Measurements from ENCODE around the gene GRPR. TPM values are rescaled to one million over a fixed set of nuclear protein-coding genes. Genes with fewer than 3 reads are reported as not detected.
"Not testable (repeated sequence)": the region's sequence is repeated elsewhere in the genome, so short reads cannot be mapped to it uniquely, and the experiment has no call there.

GRPR gene
- total RNA-seq, 2 experiments from 2014 or later = 0.20 to 0.22 TPM

GRCh38 chrX:16142246-16142558 is 18.8 kb downstream of the GRPR start:
- Histone ChIP-seq H3K4me3 (ENCODE audit: low read length) (no peak overlapping the region), H3K4me1 (ENCODE audit: insufficient read depth, low read length) (no peaks in the 10 kb centered on the region), H3K27ac (ENCODE audit: low read depth in 1 of 2, low read length in 2 of 2) (no peak overlapping the region), H3K9me3 (ENCODE audit: control insufficient read depth in 1 of 2, insufficient read depth in 1 of 2, low read length in 2 of 2) (no peaks in the 10 kb centered on the region), H3K27me3 (ENCODE audit: control insufficient read depth in 1 of 2, insufficient read depth in 2 of 2, low read length in 2 of 2) (no peaks in the 10 kb centered on the region), H3K36me3 (ENCODE audit: insufficient read depth, low read length) (no peaks in the 10 kb centered on the region)
- no peak for ATAC-seq (ENCODE audit: poor library complexity)
- H3K27ac Mint-ChIP-seq = no peak overlapping the region
- no peaks in the 10 kb centered on the region for H3K9me3 Mint-ChIP-seq
- H3K36me3 Mint-ChIP-seq (ENCODE audit: low read depth) = no peaks in the 10 kb centered on the region
- DNase-seq = no peak
- no peak for TF ChIP-seq CTCF (IDR thresholded peaks at IDR 0.05)
- ChIA-PET CTCF (no interaction called here), POLR2A (no interaction called here)
- no peak overlapping the region for H3K4me3 Mint-ChIP-seq
- intact Hi-C loops (cut with DNase I, micrococcal nuclease) = no loop called here
- H3K27me3 Mint-ChIP-seq = peaks cover 22% of the 10 kb centered on the region
- no peaks in the 10 kb centered on the region for H3K4me1 Mint-ChIP-seq (ENCODE audit: low read depth)

- intact Hi-C loops (cut with DNase I, micrococcal nuclease) = no loop called here
- ChIA-PET POLR2A (no interaction called here), CTCF (no interaction called here)
These were observed 20.6 kb downstream of the GRPR start for GRCh38 chrX:16143968-16144367.

GRCh38 chrX:16144420-16144819 is 21.1 kb downstream of the GRPR start:
- no peaks in the 10 kb centered on the region for H3K27me3 ChIP-seq (ENCODE audit: control insufficient read depth in 1 of 2, insufficient read depth in 2 of 2, low read length in 2 of 2)
- no peak overlapping the region for H3K4me3 Mint-ChIP-seq
- no peak for ATAC-seq (ENCODE audit: poor library complexity)

More at GRCh38 chrX:16143968-16144367, 20.6 kb downstream of the GRPR start:
- Mint-ChIP-seq H3K27ac (no peak overlapping the region), H3K36me3 (ENCODE audit: low read depth) (no peaks in the 10 kb centered on the region), H3K9me3 (no peaks in the 10 kb centered on the region), H3K4me1 (ENCODE audit: low read depth) (no peaks in the 10 kb centered on the region), H3K4me3 (no peak overlapping the region), H3K27me3 (peaks cover 22% of the 10 kb centered on the region)
- no peaks in the 10 kb centered on the region for H3K4me1 ChIP-seq (ENCODE audit: insufficient read depth, low read length)
- ATAC-seq (ENCODE audit: poor library complexity) (no peak), DNase-seq (no peak)
- H3K27ac ChIP-seq (ENCODE audit: low read depth in 1 of 2, low read length in 2 of 2) = no peak overlapping the region
- no peaks in the 10 kb centered on the region for H3K27me3 ChIP-seq (ENCODE audit: control insufficient read depth in 1 of 2, insufficient read depth in 2 of 2, low read length in 2 of 2)
- no peak for TF ChIP-seq CTCF (IDR thresholded peaks at IDR 0.05)
- no peaks in the 10 kb centered on the region for H3K9me3 ChIP-seq (ENCODE audit: control insufficient read depth in 1 of 2, insufficient read depth in 1 of 2, low read length in 2 of 2)
- H3K36me3 ChIP-seq (ENCODE audit: insufficient read depth, low read length) = no peaks in the 10 kb centered on the region
- no peak overlapping the region for H3K4me3 ChIP-seq (ENCODE audit: low read length)

GRCh38 chrX:16145093-16145492 is 21.7 kb downstream of the GRPR start:
- intact Hi-C loops (cut with DNase I, micrococcal nuclease) = not testable (repeated sequence)

More at GRCh38 chrX:16144420-16144819, 21.1 kb downstream of the GRPR start:
- H3K9me3 Mint-ChIP-seq = no peaks in the 10 kb centered on the region
- Histone ChIP-seq H3K9me3 (ENCODE audit: control insufficient read depth in 1 of 2, insufficient read depth in 1 of 2, low read length in 2 of 2) (no peaks in the 10 kb centered on the region), H3K4me1 (ENCODE audit: insufficient read depth, low read length) (no peaks in the 10 kb centered on the region), H3K4me3 (ENCODE audit: low read length) (no peak overlapping the region), H3K36me3 (ENCODE audit: insufficient read depth, low read length) (no peaks in the 10 kb centered on the region), H3K27ac (ENCODE audit: low read depth in 1 of 2, low read length in 2 of 2) (no peak overlapping the region)
- peaks cover 22% of the 10 kb centered on the region for H3K27me3 Mint-ChIP-seq
- H3K4me1 Mint-ChIP-seq (ENCODE audit: low read depth) = no peaks in the 10 kb centered on the region
- no peak for TF ChIP-seq CTCF (IDR thresholded peaks at IDR 0.05)
- intact Hi-C loops (cut with DNase I, micrococcal nuclease) = no loop called here
- ChIA-PET POLR2A (no interaction called here), CTCF (no interaction called here)
- H3K36me3 Mint-ChIP-seq (ENCODE audit: low read depth) = no peaks in the 10 kb centered on the region
- DNase-seq = no peak
- no peak overlapping the region for H3K27ac Mint-ChIP-seq

More at GRCh38 chrX:16145093-16145492, 21.7 kb downstream of the GRPR start:
- H3K4me3 Mint-ChIP-seq; H3K36me3 Mint-ChIP-seq (ENCODE audit: low read depth); DNase-seq; H3K4me3 ChIP-seq (ENCODE audit: low read length); H3K9me3 ChIP-seq (ENCODE audit: control insufficient read depth in 1 of 2, insufficient read depth in 1 of 2, low read length in 2 of 2); H3K27ac Mint-ChIP-seq; H3K4me1 ChIP-seq (ENCODE audit: insufficient read depth, low read length); H3K36me3 ChIP-seq (ENCODE audit: insufficient read depth, low read length); H3K27me3 ChIP-seq (ENCODE audit: control insufficient read depth in 1 of 2, insufficient read depth in 2 of 2, low read length in 2 of 2); H3K9me3 Mint-ChIP-seq; CTCF ChIA-PET; POLR2A ChIA-PET; ATAC-seq (ENCODE audit: poor library complexity); H3K4me1 Mint-ChIP-seq (ENCODE audit: low read depth); H3K27ac ChIP-seq (ENCODE audit: low read depth in 1 of 2, low read length in 2 of 2): not testable (repeated sequence)
- peaks cover 22% of the 10 kb centered on the region for H3K27me3 Mint-ChIP-seq

All from CD4-positive, alpha-beta T cell (primary cell).